CD4-positive, alpha-beta T cell treated with Interleukin-6 at 100 ng/mL for 8 hours (primary cell): ENCODE results near the gene RIPOR3.

Experiments used
- DNase-seq: peaks from one replicate; pipeline ENCODE4 v3.0.0-alpha.2; 2020; ENCODE audit warnings: mixed read lengths, low spot score

RIPOR3 gene

GRCh38 chr20:50589548-50590347, 101.6 kb downstream of the RIPOR3 start:
- no peak for DNase-seq

- DNase-seq = peak; percentile 57
Measured at GRCh38 chr20:50588034-50588736, 103.2 kb downstream of the RIPOR3 start.

- no peak for DNase-seq
Measured at GRCh38 chr20:50587291-50587961, 103.9 kb downstream of the RIPOR3 start.

- DNase-seq = no peak
Measured at GRCh38 chr20:50586531-50587232, 104.7 kb downstream of the RIPOR3 start.

- DNase-seq = no peak
Measured at GRCh38 chr20:50585678-50586077, 105.7 kb downstream of the RIPOR3 start.

- DNase-seq = no peak
Measured at GRCh38 chr20:50585214-50585613, 106.1 kb downstream of the RIPOR3 start.

- DNase-seq = no peak
Measured at GRCh38 chr20:50584687-50585086, 106.7 kb downstream of the RIPOR3 start.

GRCh38 chr20:50583442-50584150, 107.7 kb downstream of the RIPOR3 start:
- no peak for DNase-seq

- no peak for DNase-seq
Measured at GRCh38 chr20:50582591-50583234, 108.6 kb downstream of the RIPOR3 start.

GRCh38 chr20:50582092-50582491, 109.2 kb downstream of the RIPOR3 start:
- DNase-seq = no peak

- DNase-seq = no peak
Measured at GRCh38 chr20:50580842-50581544, 110.3 kb downstream of the RIPOR3 start.

- peak; percentile 32 for DNase-seq
Measured at GRCh38 chr20:50580016-50580747, 111.2 kb downstream of the RIPOR3 start.

GRCh38 chr20:50579511-50579910, 111.8 kb downstream of the RIPOR3 start:
- DNase-seq = no peak

- DNase-seq = no peak
Measured at GRCh38 chr20:50578778-50579165, 112.6 kb downstream of the RIPOR3 start.

- no peak for DNase-seq
Measured at GRCh38 chr20:50578061-50578777, 113.1 kb downstream of the RIPOR3 start.

GRCh38 chr20:50577175-50578018, 113.9 kb downstream of the RIPOR3 start:
- DNase-seq = no peak

- peak; percentile 67 for DNase-seq
Measured at GRCh38 chr20:50575865-50576720, 115.2 kb downstream of the RIPOR3 start.
